ENCODE data around the gene UNC13A. TPM values are rescaled to one million over a fixed set of nuclear protein-coding genes. Genes with fewer than 3 reads are reported as not detected.

UNC13A gene
- total RNA-seq, 3 donors from 2014 or later (not counting 1 experiment from before 2014, with no cell fraction given): not detected

DNA sequence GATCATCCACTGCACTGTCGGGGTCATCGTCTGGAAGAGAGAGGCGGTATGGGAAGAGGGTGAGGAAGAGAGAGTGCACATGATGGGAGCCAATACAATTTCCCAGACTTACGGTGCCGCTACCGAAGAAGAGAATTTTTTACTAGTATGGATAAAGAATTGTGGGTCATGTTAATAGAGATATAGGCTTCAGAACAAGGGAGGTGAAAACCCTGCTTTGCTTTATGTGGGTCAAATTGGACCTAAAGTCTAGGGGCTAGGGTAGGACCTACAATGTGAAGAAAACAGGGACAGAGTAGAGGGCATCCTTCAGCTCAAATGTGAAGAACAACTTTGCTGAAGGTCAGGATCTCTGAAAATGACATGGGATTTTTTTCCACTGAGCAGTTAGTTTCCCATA, 29.9 kb downstream of the UNC13A start:
- H3K4me1 ChIP-seq (ENCODE audit: control insufficient read depth, insufficient read depth, low read length): no peaks in the 10 kb centered on the region
- Mint-ChIP-seq H3K9me3 (no peaks in the 10 kb centered on the region), H3K4me3 (no peak overlapping the region), H3K27me3 (ENCODE audit: low read depth in 2 of 2) (peaks cover 0 to 13% of the 10 kb centered on the region in 2 donors), H3K27ac (no peak overlapping the region), H3K36me3 (no peaks in the 10 kb centered on the region), H3K4me1 (no peaks in the 10 kb centered on the region)
- intact Hi-C loops (cut with micrococcal nuclease): no loop called here
- WGBS (ENCODE audit: insufficient coverage): 90% methylated on average over 6 of the region's 6 CpGs
- H3K27me3 ChIP-seq (ENCODE audit: control insufficient read depth, insufficient read depth, low read length): no peaks in the 10 kb centered on the region
- no peak overlapping the region for H3K27ac ChIP-seq (ENCODE audit: low read length)
- no peak for ATAC-seq
- no peaks in the 10 kb centered on the region for H3K36me3 ChIP-seq (ENCODE audit: control insufficient read depth, insufficient read depth, low read length)
- TF ChIP-seq, protein P1, sequence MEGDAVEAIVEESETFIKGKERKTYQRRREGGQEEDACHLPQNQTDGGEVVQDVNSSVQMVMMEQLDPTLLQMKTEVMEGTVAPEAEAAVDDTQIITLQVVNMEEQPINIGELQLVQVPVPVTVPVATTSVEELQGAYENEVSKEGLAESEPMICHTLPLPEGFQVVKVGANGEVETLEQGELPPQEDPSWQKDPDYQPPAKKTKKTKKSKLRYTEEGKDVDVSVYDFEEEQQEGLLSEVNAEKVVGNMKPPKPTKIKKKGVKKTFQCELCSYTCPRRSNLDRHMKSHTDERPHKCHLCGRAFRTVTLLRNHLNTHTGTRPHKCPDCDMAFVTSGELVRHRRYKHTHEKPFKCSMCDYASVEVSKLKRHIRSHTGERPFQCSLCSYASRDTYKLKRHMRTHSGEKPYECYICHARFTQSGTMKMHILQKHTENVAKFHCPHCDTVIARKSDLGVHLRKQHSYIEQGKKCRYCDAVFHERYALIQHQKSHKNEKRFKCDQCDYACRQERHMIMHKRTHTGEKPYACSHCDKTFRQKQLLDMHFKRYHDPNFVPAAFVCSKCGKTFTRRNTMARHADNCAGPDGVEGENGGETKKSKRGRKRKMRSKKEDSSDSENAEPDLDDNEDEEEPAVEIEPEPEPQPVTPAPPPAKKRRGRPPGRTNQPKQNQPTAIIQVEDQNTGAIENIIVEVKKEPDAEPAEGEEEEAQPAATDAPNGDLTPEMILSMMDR (IDR thresholded peaks at IDR 0.05): no peak
- no peaks in the 10 kb centered on the region for H3K9me3 ChIP-seq (ENCODE audit: control insufficient read depth, insufficient read depth, low read length)
- no peak for DNase-seq
- H3K4me3 ChIP-seq (ENCODE audit: low read length): no peak overlapping the region

DNA sequence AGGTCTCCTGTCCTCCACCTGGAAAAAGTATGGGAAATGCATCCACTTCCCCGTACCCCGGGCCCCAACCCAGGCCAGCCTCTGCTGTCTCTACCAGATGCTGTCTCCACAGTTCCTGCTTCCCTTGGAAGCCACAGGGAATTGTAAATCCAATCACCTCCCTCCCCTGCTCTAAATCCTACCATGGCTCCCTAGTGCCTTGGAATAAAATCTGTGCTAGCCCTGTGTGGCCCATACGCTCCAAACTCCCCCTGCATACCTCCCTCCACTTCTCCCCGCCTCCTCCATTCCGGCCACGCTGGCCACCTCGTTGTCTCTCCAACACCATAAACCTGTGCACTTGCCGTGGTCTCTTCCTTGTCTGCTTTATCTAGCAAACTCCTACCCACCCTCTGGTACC, 31.2 kb downstream of the UNC13A start:
- TF ChIP-seq, protein P1 (IDR thresholded peaks at IDR 0.05): no peak

DNA sequence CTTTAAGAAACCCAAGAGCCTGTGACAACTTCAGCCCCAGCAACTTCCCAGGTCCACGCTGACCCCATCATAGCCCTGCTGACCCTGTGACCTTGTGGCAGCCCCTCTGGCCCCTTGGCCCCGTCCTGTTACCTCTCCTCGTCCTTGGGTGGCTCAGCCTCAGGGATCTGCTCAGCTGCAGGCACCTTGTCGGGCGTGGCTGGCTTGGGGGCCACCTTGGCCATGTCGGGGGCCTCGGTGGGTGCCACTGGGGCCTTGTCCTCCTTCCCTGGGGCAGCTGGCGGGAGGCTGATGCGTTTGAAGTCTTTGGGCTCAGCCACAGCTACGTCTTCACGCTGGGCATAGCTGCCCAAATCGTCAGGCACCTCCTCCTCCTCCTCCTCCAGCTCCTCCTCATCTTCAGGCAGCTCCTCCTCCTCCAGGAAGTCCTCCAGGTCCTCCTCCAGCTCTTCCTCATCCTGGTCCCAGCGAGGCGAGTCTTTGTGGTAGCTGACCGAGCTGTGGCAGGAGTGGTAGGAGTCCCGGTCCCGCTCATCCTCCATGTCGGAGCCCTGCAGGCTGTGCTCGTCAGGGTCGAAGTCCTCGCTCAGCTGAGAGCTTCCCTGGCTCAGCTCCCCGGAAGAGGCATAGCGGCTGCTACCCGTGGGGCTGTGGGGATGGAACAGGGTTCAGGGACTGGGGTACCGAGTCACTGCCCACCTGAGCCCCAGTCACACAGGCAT, 32.2 kb downstream of the UNC13A start:
- Histone ChIP-seq H3K36me3 (ENCODE audit: control insufficient read depth, insufficient read depth, low read length) (no peaks in the 10 kb centered on the region), H3K4me1 (ENCODE audit: control insufficient read depth, insufficient read depth, low read length) (no peaks in the 10 kb centered on the region), H3K9me3 (ENCODE audit: control insufficient read depth, insufficient read depth, low read length) (no peaks in the 10 kb centered on the region), H3K4me3 (ENCODE audit: low read length) (no peak overlapping the region), H3K27me3 (ENCODE audit: control insufficient read depth, insufficient read depth, low read length) (no peaks in the 10 kb centered on the region), H3K27ac (ENCODE audit: low read length) (no peak overlapping the region)
- 87% methylated on average over 25 of the region's 25 CpGs for WGBS (ENCODE audit: insufficient coverage)
- Mint-ChIP-seq H3K9me3 (no peaks in the 10 kb centered on the region), H3K27ac (no peak overlapping the region), H3K36me3 (no peaks in the 10 kb centered on the region), H3K4me1 (no peaks in the 10 kb centered on the region), H3K27me3 (ENCODE audit: low read depth in 2 of 2) (peaks cover 0 to 9% of the 10 kb centered on the region in 2 donors), H3K4me3 (no peak overlapping the region)
- intact Hi-C loops (cut with micrococcal nuclease): no loop called here
- TF ChIP-seq, protein P1 (IDR thresholded peaks at IDR 0.05): no peak
- DNase-seq (no peak), ATAC-seq (no peak)

More for the DNA sequence above, 31.2 kb downstream of the UNC13A start:
- no peak overlapping the region for H3K27ac ChIP-seq (ENCODE audit: low read length)
- no peak overlapping the region for H3K27ac Mint-ChIP-seq
- peaks cover 0 to 13% of the 10 kb centered on the region in 2 donors for H3K27me3 Mint-ChIP-seq (ENCODE audit: low read depth in 2 of 2)
- no peaks in the 10 kb centered on the region for H3K9me3 ChIP-seq (ENCODE audit: control insufficient read depth, insufficient read depth, low read length)
- no peak for ATAC-seq
- no peak overlapping the region for H3K4me3 Mint-ChIP-seq
- no peaks in the 10 kb centered on the region for H3K36me3 Mint-ChIP-seq
- intact Hi-C loops (cut with micrococcal nuclease): no loop called here
- DNase-seq: no peak
- no peak overlapping the region for H3K4me3 ChIP-seq (ENCODE audit: low read length)
- no peaks in the 10 kb centered on the region for H3K36me3 ChIP-seq (ENCODE audit: control insufficient read depth, insufficient read depth, low read length)
- no peaks in the 10 kb centered on the region for H3K27me3 ChIP-seq (ENCODE audit: control insufficient read depth, insufficient read depth, low read length)
- no peaks in the 10 kb centered on the region for H3K4me1 ChIP-seq (ENCODE audit: control insufficient read depth, insufficient read depth, low read length)
- no peaks in the 10 kb centered on the region for H3K4me1 Mint-ChIP-seq
- no peaks in the 10 kb centered on the region for H3K9me3 Mint-ChIP-seq
- WGBS (ENCODE audit: insufficient coverage): 85% methylated on average over 8 of the region's 8 CpGs

DNA sequence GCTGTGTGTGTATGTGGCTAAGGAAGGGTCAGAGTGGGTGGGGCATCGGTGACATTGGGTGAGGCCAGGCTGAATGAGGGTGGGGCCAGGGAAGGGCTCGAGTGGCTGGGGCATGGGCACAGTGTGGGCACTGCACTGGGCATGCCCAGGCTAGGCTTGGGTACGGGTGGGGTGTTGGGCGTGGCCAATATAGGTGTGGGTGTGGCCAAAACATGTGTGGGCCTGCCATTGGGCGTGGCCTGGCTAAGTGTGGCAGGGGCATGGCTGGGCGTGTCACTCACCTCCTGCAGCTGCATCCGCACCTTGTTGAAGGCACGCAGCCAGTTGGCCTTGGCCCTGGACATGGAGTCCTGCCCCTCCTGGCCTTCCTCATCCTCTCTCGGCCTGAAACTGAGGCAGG, 33.2 kb downstream of the UNC13A start:
- no peak for DNase-seq
- no peaks in the 10 kb centered on the region for H3K9me3 ChIP-seq (ENCODE audit: control insufficient read depth, insufficient read depth, low read length)
- no peaks in the 10 kb centered on the region for H3K36me3 Mint-ChIP-seq
- H3K36me3 ChIP-seq (ENCODE audit: control insufficient read depth, insufficient read depth, low read length): no peaks in the 10 kb centered on the region
- H3K27ac Mint-ChIP-seq: no peak overlapping the region
- H3K4me3 ChIP-seq (ENCODE audit: low read length): no peak overlapping the region
- H3K4me1 ChIP-seq (ENCODE audit: control insufficient read depth, insufficient read depth, low read length): no peaks in the 10 kb centered on the region
- H3K4me3 Mint-ChIP-seq: no peak overlapping the region
- H3K4me1 Mint-ChIP-seq: no peaks in the 10 kb centered on the region
- no peak overlapping the region for H3K27ac ChIP-seq (ENCODE audit: low read length)
- no peaks in the 10 kb centered on the region for H3K27me3 ChIP-seq (ENCODE audit: control insufficient read depth, insufficient read depth, low read length)
- H3K9me3 Mint-ChIP-seq: no peaks in the 10 kb centered on the region
- ATAC-seq: no peak
- intact Hi-C loops (cut with micrococcal nuclease): no loop called here
- peaks cover 0 to 9% of the 10 kb centered on the region in 2 donors for H3K27me3 Mint-ChIP-seq (ENCODE audit: low read depth in 2 of 2)
- WGBS (ENCODE audit: insufficient coverage): 80% methylated on average over 9 of the region's 9 CpGs
- TF ChIP-seq, protein P1 (IDR thresholded peaks at IDR 0.05): no peak

Measured in natural killer cell (primary cell).